GM12878 (cell line): ENCODE measurements around the gene ZSWIM7. TPM values are rescaled to one million over a fixed set of nuclear protein-coding genes. Genes with fewer than 3 reads are reported as not detected.

Source experiments
- ATAC-seq: fragments of 200-7000 bp; cut with Tn5 transposase; 3 replicates; pipeline ENCODE4 v1.9.1; 2020; ENCODE audit warnings: mild to moderate bottlenecking, moderate library complexity
- BruUV-seq: library from RNA; stranded (reverse); fragments of 400-500 nt; replicated peaks from 2 replicates; lab custom pipeline; 2021; lab: Mats Ljungman, UMichigan
- CTCF ChIA-PET: fragments of 300-600 bp; sonication (Branson Sonifier 250); formaldehyde crosslinking; extraction: SDS; loops from one replicate; lab custom pipeline; 2021; ENCODE audit warnings: inconsistent platforms; lab: Yijun Ruan, JAX
- POLR2A ChIA-PET: fragments of 350-600 bp; formaldehyde crosslinking; extraction: SDS; loops from one replicate; lab custom pipeline; 2021; ENCODE audit warnings: inconsistent platforms; lab: Charles Lee
- RAD21 ChIA-PET: fragments of 300-600 bp; sonication (Branson Sonifier 250); formaldehyde crosslinking; loops from one replicate; lab custom pipeline; 2023; ENCODE audit warnings: antibody characterized with exemption; ENCODE audit not compliant: unreplicated experiment; lab: Charles Lee
- SMC1A ChIA-PET: fragments of 300-600 bp; sonication (Branson Sonifier 250); formaldehyde crosslinking; loops from one replicate; lab custom pipeline; 2023; ENCODE audit not compliant: unreplicated experiment, uncharacterized antibody; lab: Charles Lee
- DNase-seq: peaks from one replicate; pipeline ENCODE4 v3.0.0-alpha.2; 2011; ENCODE audit warnings: low read depth, low spot score
- FAIRE-seq: peaks from 3 replicates; lab custom pipeline; 2011; peaks lifted over from hg19 to GRCh38; lab: Jason Lieb, UNC
- H2AFZ ChIP-seq: 2 replicates; pipeline ENCODE4 v1.6.0; 2011; ENCODE audit warnings: low read depth, low read length, control low read depth; ENCODE audit not compliant: control insufficient read depth
- H3K27ac ChIP-seq: 2 replicates; pipeline ENCODE4 v1.5.1; 2011; ENCODE audit warnings: control low read depth; ENCODE audit not compliant: control insufficient read depth, insufficient read depth
- H3K27me3 ChIP-seq, 2 experiments: replicated peaks in 1 of 2; 2 replicates each; pipeline versions ENCODE4 v1.6.0 to v1.6.1; 2011; ENCODE audit warnings: low read length in 1 of 2; ENCODE audit not compliant: control insufficient read depth in 2 of 2, insufficient read depth in 2 of 2
- H3K36me3 ChIP-seq, 2 experiments: 2 replicates each; pipeline ENCODE4 v1.5.1; 2011; ENCODE audit warnings: low read length in 1 of 2; ENCODE audit not compliant: control insufficient read depth in 2 of 2, insufficient read depth in 2 of 2
- H3K4me1 ChIP-seq: 2 replicates; pipeline ENCODE4 v1.6.1; 2011; ENCODE audit warnings: mild to moderate bottlenecking, low read length, moderate library complexity, mixed read lengths; ENCODE audit not compliant: control insufficient read depth, insufficient read depth
- H3K4me2 ChIP-seq: 2 replicates; pipeline ENCODE4 v1.6.0; 2011; ENCODE audit warnings: control low read depth; ENCODE audit not compliant: control insufficient read depth, insufficient read depth
- H3K4me3 ChIP-seq: fragments of 200-600 bp; sonication (generic); 2 replicates; pipeline ENCODE4 v1.5.1; 2016
- H3K79me2 ChIP-seq: 2 replicates; pipeline ENCODE4 v1.6.0; 2011; ENCODE audit warnings: low read length; ENCODE audit not compliant: control insufficient read depth, insufficient read depth
- H3K9ac ChIP-seq: 2 replicates; pipeline ENCODE4 v1.8.0; 2011; ENCODE audit warnings: low read length, control low read depth, mixed read lengths; ENCODE audit not compliant: control insufficient read depth, insufficient read depth
- H3K9me3 ChIP-seq: replicated peaks from 3 replicates; pipeline ENCODE4 v1.5.1; 2011; ENCODE audit warnings: mild to moderate bottlenecking, low read length; ENCODE audit not compliant: control insufficient read depth, insufficient read depth
- H4K20me1 ChIP-seq: 2 replicates; pipeline ENCODE4 v1.6.0; 2011; ENCODE audit not compliant: control insufficient read depth, insufficient read depth
- EED ChIP-seq: sonication (generic); IDR thresholded peaks from 2 replicates; pipeline ENCODE4 v1.6.1; 2016; ENCODE audit warnings: antibody characterized with exemption, low read depth
- EP300 ChIP-seq, 2 experiments: fragments of 150-350 bp in 1 of 2; IDR thresholded peaks; 2 replicates each; pipeline ENCODE4 v1.6.1; 2011 to 2012; ENCODE audit warnings: low read depth in 2 of 2, low read length in 2 of 2, borderline replicate concordance in 1 of 2, improper control_type of control experiment in 1 of 2, inconsistent platforms in 1 of 2; ENCODE audit not compliant: control insufficient read depth in 1 of 2
- NR2C1 ChIP-seq: fragments of 450-650 bp; IDR thresholded peaks from 2 replicates; pipeline ENCODE4 v1.6.1; 2017; ENCODE audit warnings: antibody characterized with exemption, mild to moderate bottlenecking, moderate library complexity
- RB1 ChIP-seq: fragments of 450-650 bp; formaldehyde crosslinking; IDR thresholded peaks from 2 replicates; pipeline ENCODE4 v1.6.1; 2017; ENCODE audit warnings: mild to moderate bottlenecking, borderline replicate concordance
- WGBS: methylation state at CpG from one replicate; pipeline ENCODE4 v1.1.6; 2016; ENCODE audit warnings: low lambda C conversion rate; ENCODE audit not compliant: insufficient replicate concordance, insufficient coverage; ENCODE audit errors: missing lambda C conversion rate; 5-methylcytosine and 5-hydroxymethylcytosine counted together
- in situ Hi-C: fragments of 300-500 bp; cut with MboI; formaldehyde crosslinking; loops from 9 replicates; pipeline ENCODE4 v1.14.3; 2018; ENCODE audit warnings: mixed read lengths
- intact Hi-C: fragments of 100-400 bp; cut with micrococcal nuclease; formaldehyde crosslinking; loops from one replicate; pipeline ENCODE4 v1.14.2; 2022; ENCODE audit not compliant: unreplicated experiment
- polyA plus RNA-seq, 11 experiments: library from polyadenylated mRNA; depleted of rRNA in 4 of 11; unstranded in 6 of 11; stranded (reverse) in 5 of 11; fragments of >200 nt; fragmentation: Nextera tagmentation in 4 of 11; fragmentation: Illumina TruSeq in 1 of 11; extraction: Ambion mirVana in 4 of 11; extraction: Trizol in 1 of 11; gene quantifications; 1 replicate in 1 of 11; 2 replicates in 10 of 11; pipeline versions ENCODE4 v1.2.1 to v1.2.3, GENCODE V29; 2011 to 2016; ENCODE audit warnings: inconsistent platforms in 2 of 11, missing spikeins in 2 of 11, low read depth in 1 of 11
- total RNA-seq, 4 experiments: library from RNA; depleted of rRNA in 3 of 4; stranded (reverse); fragments of >200 nt in 3 of 4; fragmentation: Illumina TruSeq in 1 of 4; extraction: Trizol in 1 of 4; gene quantifications; 2 replicates each; pipeline versions ENCODE4 v1.2.1 to v1.2.3, GENCODE V29; 2013 to 2021
- TF ChIP-seq, protein P1 (sequence below): IDR thresholded peaks from 2 replicates; pipeline ENCODE4 v1.6.1; 2011; ENCODE audit warnings: borderline replicate concordance, low read depth, mild to moderate bottlenecking, moderate library complexity, low read length; ENCODE audit not compliant: insufficient read depth, poor library complexity, severe bottlenecking

Gene ZSWIM7
- total and polyA plus RNA-seq, 10 of the 15 experiments (the other 5 are each of a cell fraction or from before 2014, with no cell fraction given): 7.0 to 26.6 (median 9.9) TPM

DNA sequence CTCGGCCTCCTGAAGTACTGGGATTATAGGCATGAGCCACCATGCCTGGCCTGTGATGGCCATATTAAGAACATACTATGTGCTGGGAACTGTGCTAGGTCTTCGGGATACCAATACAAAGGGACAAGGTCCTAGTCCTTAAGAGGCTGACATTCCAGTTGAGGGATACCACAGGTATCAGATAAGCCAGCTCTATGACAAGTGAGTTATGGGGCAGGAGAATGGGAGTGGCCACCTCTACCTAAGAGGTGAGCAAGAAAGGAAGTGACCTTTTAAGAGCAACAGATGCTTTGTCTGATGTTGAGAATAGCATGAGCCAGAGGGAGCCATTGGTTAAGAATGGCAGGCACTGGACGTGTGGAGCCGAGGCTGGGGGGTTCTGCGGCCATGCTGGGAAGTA lies 27.6 kb downstream of the ZSWIM7 start:
- WGBS: 70% methylated on average over 5 of the region's 5 CpGs
- FAIRE-seq (no peak), DNase-seq (no peak), ATAC-seq (no peak)
- ChIA-PET POLR2A (no interaction called here), CTCF (no interaction called here), RAD21 (no interaction called here), SMC1A (no interaction called here)
- BruUV-seq: no TSS peak
- no peak overlapping the region for H3K4me2 ChIP-seq
- peaks cover 0 to 4% of the 10 kb centered on the region in 2 experiments; a peak in 1 of 4 replicates for H3K27me3 ChIP-seq
- no peaks in the 10 kb centered on the region for H3K4me1 ChIP-seq
- H3K9me3 ChIP-seq: no peaks in the 10 kb centered on the region
- H3K27ac ChIP-seq: no peak overlapping the region
- intact Hi-C loops (no loop called here), in situ Hi-C loops (no loop called here)
- H3K9ac ChIP-seq: no peak overlapping the region
- H3K79me2 ChIP-seq: no peaks in the 10 kb centered on the region
- TF ChIP-seq NR2C1: no peak
- TF ChIP-seq, protein P1, sequence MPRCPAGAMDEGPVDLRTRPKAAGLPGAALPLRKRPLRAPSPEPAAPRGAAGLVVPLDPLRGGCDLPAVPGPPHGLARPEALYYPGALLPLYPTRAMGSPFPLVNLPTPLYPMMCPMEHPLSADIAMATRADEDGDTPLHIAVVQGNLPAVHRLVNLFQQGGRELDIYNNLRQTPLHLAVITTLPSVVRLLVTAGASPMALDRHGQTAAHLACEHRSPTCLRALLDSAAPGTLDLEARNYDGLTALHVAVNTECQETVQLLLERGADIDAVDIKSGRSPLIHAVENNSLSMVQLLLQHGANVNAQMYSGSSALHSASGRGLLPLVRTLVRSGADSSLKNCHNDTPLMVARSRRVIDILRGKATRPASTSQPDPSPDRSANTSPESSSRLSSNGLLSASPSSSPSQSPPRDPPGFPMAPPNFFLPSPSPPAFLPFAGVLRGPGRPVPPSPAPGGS: no peak
- no peak overlapping the region for H3K4me3 ChIP-seq
- H2AFZ ChIP-seq: no peak overlapping the region
- H4K20me1 ChIP-seq: no peaks in the 10 kb centered on the region
- H3K36me3 ChIP-seq: no peaks in the 10 kb centered on the region

GRCh38 chr17:15971098-15971678 lies 28.3 kb downstream of the ZSWIM7 start:
- no TSS peak for BruUV-seq
- 49% methylated on average over 5 of the region's 5 CpGs for WGBS
- in situ Hi-C loops: no loop called here
- H3K27ac ChIP-seq: no peak overlapping the region
- POLR2A ChIA-PET: no interaction called here
- no peaks in the 10 kb centered on the region for H3K79me2 ChIP-seq
- peaks cover 0 to 5% of the 10 kb centered on the region in 2 experiments; a peak in 2 of 4 replicates for H3K27me3 ChIP-seq
- H3K4me3 ChIP-seq: no peak overlapping the region
- CTCF ChIA-PET: no interaction called here
- H3K36me3 ChIP-seq: no peaks in the 10 kb centered on the region
- H3K4me1 ChIP-seq: no peaks in the 10 kb centered on the region
- TF ChIP-seq EED (no peak), RB1 (no peak), EP300 (IDR thresholded peaks at IDR 0.05; ENCODE audit: borderline replicate concordance in 1 of 2, control insufficient read depth in 1 of 2, low read depth in 2 of 2, low read length in 2 of 2) (no peak)
- TF ChIP-seq, all 136 proteins: peak for 0
- intact Hi-C loops: no loop called here
- Histone ChIP-seq H3K9me3 (no peaks in the 10 kb centered on the region), H3K9ac (no peak overlapping the region), H2AFZ (no peak overlapping the region), H3K4me2 (no peak overlapping the region), H4K20me1 (no peaks in the 10 kb centered on the region)
- no peak for ATAC-seq
- ChIA-PET RAD21 (no interaction called here), SMC1A (no interaction called here)
- no peak for FAIRE-seq
- no peak for DNase-seq
